IPS-18a (cell line): ENCODE measurements around the gene PPP4R3A.
"Not testable (repeated sequence)": the region's sequence is repeated elsewhere in the genome, so short reads cannot be mapped to it uniquely, and the experiment has no call there.

Source experiments
- H3K27ac ChIP-seq: one replicate; pipeline ENCODE4 v1.5.1; 2013; ENCODE audit warnings: low read length
- H3K27me3 ChIP-seq: one replicate; pipeline ENCODE4 v1.6.1; 2013; ENCODE audit warnings: mild to moderate bottlenecking, low read length; ENCODE audit not compliant: control insufficient read depth, insufficient read depth
- H3K36me3 ChIP-seq: one replicate; pipeline ENCODE4 v1.6.1; 2013; ENCODE audit warnings: low read depth, low read length; ENCODE audit not compliant: control insufficient read depth
- H3K4me1 ChIP-seq: one replicate; pipeline ENCODE4 v1.6.1; 2013; ENCODE audit warnings: low read depth, low read length; ENCODE audit not compliant: control insufficient read depth
- H3K4me3 ChIP-seq: one replicate; pipeline ENCODE4 v1.5.1; 2013; ENCODE audit warnings: low read length
- H3K9ac ChIP-seq: one replicate; pipeline ENCODE4 v1.6.1; 2013; ENCODE audit warnings: mild to moderate bottlenecking, low read length, moderate library complexity
- H3K9me3 ChIP-seq: one replicate; pipeline ENCODE4 v1.6.1; 2013; ENCODE audit warnings: low read depth, low read length; ENCODE audit not compliant: control insufficient read depth

The PPP4R3A gene

DNA sequence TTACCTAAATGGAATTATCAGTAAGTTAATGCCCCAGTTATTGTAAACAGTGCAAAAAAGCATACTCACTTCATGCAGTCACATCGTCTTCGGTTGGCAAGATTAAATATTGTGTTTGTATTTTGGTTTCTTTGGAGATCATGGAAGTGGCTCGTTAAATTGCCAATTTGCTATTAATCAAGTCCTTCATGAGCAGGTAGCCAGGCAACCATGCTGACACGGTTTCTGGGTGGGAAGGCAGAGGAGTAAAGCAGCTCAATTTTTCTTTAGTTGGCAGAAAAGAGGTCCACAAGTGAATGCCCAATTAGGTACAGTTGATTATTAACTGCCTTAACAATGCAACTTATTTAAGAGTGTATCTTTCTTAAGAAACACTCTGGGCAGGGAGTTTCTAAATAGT is 43.9 kb downstream of the PPP4R3A start:
- H3K4me3 ChIP-seq = no peak overlapping the region
- H3K9me3 ChIP-seq = no peaks in the 10 kb centered on the region
- no peaks in the 10 kb centered on the region for H3K27me3 ChIP-seq
- H3K4me1 ChIP-seq = no peaks in the 10 kb centered on the region
- H3K9ac ChIP-seq = no peak overlapping the region
- H3K36me3 ChIP-seq = peaks cover 97% of the 10 kb centered on the region
- no peak overlapping the region for H3K27ac ChIP-seq

DNA sequence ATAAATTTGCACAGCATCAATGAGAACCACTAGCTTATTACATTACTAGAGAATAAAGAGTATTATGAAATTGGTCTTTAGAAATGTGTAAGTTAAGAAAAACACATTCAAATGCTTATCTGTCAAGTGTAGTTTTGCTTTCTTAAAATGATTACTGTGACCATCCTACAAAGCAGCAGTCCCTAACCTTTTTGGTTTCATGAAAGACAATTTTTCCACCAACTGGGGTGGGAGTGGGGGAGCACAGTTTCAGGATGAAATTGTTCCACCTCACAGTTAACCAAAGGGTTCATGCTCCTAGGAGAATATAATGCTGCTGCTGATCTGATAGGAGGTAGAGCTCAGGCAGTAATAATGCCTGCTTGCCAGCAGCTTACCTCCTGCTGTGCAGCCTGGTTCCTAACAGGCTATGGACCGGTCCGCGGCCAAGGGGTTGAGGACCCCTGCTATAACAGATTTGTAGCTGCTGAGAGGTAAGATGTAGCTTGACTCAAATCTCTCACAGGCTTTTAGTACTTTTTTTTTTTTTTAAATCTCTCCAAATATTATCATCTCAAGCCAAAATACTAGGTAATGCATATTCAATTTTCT is 45.4 kb downstream of the PPP4R3A start:
- Histone ChIP-seq H3K4me3 (no peak overlapping the region), H3K9ac (no peak overlapping the region), H3K27ac (no peak overlapping the region), H3K4me1 (no peaks in the 10 kb centered on the region), H3K9me3 (no peaks in the 10 kb centered on the region), H3K27me3 (no peaks in the 10 kb centered on the region), H3K36me3 (peaks cover 95% of the 10 kb centered on the region)

DNA sequence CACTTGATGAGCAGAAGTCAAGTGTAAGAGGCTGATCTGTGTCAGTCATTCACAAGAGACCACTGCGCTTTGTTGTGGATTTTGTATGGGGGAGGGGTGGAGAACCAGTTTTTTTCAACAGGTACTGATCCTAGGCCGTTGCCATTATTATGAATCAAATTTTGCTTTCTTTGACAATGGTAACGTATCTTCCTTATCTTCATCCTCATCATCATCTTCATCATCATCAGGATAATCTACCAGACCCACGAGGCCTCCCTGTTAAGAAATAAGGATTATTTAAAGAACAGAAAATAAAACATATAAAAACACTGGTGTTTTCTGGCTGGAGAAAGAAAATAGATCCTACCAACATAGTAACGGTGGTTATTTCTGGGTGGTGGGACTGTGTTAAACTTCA is 51.5 kb downstream of the PPP4R3A start:
- Histone ChIP-seq H3K27ac (no peak overlapping the region), H3K36me3 (peaks cover 70% of the 10 kb centered on the region)

DNA sequence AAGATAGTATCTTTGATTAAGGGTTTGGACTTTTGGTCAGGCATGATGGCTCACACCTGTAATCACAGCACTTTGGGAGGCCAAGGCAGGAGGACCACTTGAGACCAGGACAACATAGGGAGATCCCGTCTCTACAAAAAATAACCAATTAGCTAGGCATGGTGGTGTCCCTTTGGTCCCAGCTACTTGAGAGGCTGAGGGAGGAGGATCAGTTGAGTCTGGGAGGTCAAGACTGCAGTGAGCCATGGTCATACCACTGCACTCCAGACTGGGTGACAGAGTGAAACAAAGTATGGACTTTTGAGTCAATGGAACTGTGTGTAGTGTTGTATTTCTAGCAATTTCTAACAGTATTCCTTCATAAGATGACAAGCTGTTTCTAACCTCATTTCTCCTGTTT is 53.8 kb downstream of the PPP4R3A start:
- Histone ChIP-seq H3K9ac (no peak overlapping the region), H3K36me3 (peaks cover 46% of the 10 kb centered on the region), H3K4me3 (no peak overlapping the region), H3K27me3 (no peaks in the 10 kb centered on the region), H3K27ac (no peak overlapping the region), H3K4me1 (no peaks in the 10 kb centered on the region), H3K9me3 (no peaks in the 10 kb centered on the region)

More for the DNA sequence above, 51.5 kb downstream of the PPP4R3A start:
- no peak overlapping the region for H3K4me3 ChIP-seq
- H3K9ac ChIP-seq = no peak overlapping the region
- H3K9me3 ChIP-seq = no peaks in the 10 kb centered on the region
- no peaks in the 10 kb centered on the region for H3K27me3 ChIP-seq
- no peaks in the 10 kb centered on the region for H3K4me1 ChIP-seq

DNA sequence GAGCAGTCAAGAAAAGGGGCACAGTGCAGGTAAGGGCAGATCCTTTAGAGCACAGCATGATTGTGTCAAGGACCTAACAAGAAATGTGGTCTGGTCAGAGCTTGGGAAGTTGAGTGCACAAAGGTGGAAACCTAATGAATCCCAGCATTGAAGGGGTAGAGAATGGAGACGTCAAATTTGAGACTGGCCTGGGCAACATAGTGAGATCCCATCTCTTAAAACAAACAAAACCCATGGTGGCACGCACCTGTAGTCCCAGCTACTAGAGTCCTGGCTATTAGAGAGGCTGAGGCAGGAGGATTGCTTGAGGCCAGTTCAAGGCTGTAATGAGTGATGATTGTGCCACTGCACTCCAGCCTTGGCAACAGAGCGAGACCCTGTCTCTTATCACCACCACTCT is 55.5 kb downstream of the PPP4R3A start:
- Histone ChIP-seq H3K36me3 (peaks cover 31% of the 10 kb centered on the region), H3K27me3 (no peaks in the 10 kb centered on the region), H3K27ac (no peak overlapping the region), H3K4me1 (no peaks in the 10 kb centered on the region), H3K9me3 (no peaks in the 10 kb centered on the region), H3K9ac (no peak overlapping the region), H3K4me3 (no peak overlapping the region)

DNA sequence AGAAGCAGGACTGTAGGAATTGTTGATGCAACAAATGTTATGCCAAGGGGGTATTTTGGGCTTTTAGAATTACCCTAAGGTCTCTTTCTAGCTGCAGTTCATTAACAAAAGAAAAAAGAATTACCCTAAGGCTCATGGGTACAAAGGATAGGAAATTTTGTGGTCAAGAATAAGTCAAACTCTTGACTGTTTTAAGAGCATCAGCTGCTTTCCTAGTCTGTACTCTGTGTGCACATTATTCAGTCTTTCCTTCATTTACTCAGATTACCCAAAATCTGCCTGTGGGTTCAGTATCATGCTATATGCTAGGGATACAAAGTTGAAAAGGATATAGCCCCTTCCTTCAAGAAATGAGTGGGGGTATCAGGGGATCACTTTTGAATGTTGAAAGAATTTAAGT is 56.0 kb downstream of the PPP4R3A start:
- no peak overlapping the region for H3K9ac ChIP-seq
- H3K9me3 ChIP-seq = no peaks in the 10 kb centered on the region
- H3K36me3 ChIP-seq = peaks cover 28% of the 10 kb centered on the region
- no peak overlapping the region for H3K27ac ChIP-seq
- H3K4me3 ChIP-seq = no peak overlapping the region
- no peaks in the 10 kb centered on the region for H3K27me3 ChIP-seq
- no peaks in the 10 kb centered on the region for H3K4me1 ChIP-seq

DNA sequence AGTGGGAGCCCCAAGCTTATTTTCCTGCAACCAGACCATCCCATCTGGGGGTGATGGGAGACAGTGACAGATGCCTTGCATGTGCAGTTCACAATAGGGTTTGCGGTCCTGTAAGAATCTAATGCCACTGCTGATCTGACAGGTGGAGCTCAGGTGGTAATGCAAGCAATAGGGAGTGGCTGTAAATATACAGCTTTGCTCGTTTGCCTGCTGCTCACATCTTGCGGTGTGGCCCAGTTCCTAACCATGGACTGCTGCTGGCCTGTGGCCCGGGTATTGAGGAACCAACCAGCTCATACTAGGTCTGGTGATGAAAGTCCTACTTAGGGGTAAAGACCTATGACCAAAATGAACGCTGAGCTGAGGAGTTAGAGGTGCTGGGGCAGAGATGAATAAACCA is 56.4 kb downstream of the PPP4R3A start:
- Histone ChIP-seq H3K4me1 (no peaks in the 10 kb centered on the region), H3K9ac (no peak overlapping the region), H3K36me3 (peaks cover 24% of the 10 kb centered on the region), H3K4me3 (no peak overlapping the region), H3K27ac (no peak overlapping the region), H3K27me3 (no peaks in the 10 kb centered on the region), H3K9me3 (no peaks in the 10 kb centered on the region)

DNA sequence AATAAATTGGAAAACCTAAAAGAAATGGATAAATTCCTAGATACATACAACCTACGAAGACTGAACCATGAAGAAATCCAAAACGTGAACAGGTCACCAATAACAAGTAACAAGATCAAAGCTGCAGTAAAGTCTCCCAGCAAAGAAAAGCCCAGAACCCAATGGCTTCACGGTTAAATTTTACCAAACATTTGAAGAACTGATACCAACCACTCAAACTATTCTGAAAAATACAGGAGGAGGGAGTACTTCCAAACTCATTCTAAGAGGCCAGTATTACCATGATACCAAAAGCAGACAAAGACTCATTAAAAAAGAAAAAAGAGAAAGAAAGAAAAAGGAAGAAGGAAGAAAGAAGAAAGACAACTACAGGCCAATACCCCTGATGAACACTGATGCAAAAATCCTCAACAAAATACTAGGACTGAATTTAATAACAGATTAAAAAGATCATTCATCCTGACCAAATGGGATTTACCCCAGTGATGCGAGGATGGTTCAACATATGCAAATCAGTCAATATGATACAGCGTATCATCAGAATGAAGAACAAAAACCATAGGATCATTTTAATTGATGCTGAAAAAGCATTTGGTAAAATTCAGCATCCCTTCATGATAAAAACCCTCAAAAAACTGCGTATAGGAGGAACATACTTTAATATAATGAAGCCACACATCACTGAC is 65.6 kb downstream of the PPP4R3A start:
- Histone ChIP-seq H3K27me3 (no peaks in the 10 kb centered on the region), H3K4me1 (no peaks in the 10 kb centered on the region), H3K9me3 (peaks cover 4% of the 10 kb centered on the region), H3K9ac (no peak overlapping the region), H3K27ac (no peak overlapping the region), H3K4me3 (no peak overlapping the region), H3K36me3 (no peaks in the 10 kb centered on the region)

DNA sequence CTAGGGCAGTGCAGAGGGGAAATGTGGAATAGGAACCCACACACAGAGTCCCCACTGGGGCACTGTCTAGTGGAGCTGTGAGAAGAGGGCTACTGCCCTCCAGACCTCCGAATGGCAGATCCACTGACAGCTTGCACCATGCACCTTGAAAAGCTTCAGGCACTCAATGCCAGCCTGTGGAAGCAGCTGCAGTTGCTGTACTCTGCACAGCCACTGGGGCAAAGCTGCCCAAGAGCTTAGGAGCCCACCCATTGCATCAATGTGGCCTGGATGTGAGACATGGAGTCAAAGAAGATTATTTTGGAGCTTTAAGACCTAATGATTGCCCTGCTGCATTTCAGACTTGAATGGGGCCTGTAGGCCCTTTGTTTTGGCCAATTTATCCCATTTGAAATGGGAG is 70.8 kb downstream of the PPP4R3A start:
- no peak overlapping the region for H3K9ac ChIP-seq
- H3K27me3 ChIP-seq = no peaks in the 10 kb centered on the region
- H3K9me3 ChIP-seq = peaks cover 18% of the 10 kb centered on the region
- no peaks in the 10 kb centered on the region for H3K36me3 ChIP-seq
- no peaks in the 10 kb centered on the region for H3K4me1 ChIP-seq
- no peak overlapping the region for H3K4me3 ChIP-seq
- H3K27ac ChIP-seq = no peak overlapping the region

DNA sequence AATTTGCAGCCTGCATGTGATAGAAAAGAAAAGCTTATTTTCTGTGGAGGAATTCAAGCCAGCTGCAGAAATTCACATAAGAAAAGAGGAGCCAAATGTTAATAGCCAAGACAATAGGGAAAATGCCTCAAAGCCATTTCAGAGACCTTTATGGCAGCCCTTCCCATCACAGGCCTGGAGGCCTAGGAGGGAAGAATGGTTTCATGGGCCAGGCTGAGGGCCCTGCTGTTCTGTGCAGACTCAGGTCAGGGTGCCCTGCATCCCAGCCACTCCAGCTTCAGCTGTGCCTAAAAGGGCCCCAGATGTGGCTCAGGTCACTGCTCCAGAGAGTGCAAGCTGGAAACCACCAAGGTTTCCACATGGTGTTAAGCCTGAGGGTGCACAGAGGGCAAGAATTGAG is 71.3 kb downstream of the PPP4R3A start:
- Histone ChIP-seq H3K36me3 (no peaks in the 10 kb centered on the region), H3K4me1 (no peaks in the 10 kb centered on the region), H3K4me3 (no peak overlapping the region), H3K27me3 (no peaks in the 10 kb centered on the region), H3K9ac (no peak overlapping the region), H3K27ac (no peak overlapping the region), H3K9me3 (peaks cover 18% of the 10 kb centered on the region)

DNA sequence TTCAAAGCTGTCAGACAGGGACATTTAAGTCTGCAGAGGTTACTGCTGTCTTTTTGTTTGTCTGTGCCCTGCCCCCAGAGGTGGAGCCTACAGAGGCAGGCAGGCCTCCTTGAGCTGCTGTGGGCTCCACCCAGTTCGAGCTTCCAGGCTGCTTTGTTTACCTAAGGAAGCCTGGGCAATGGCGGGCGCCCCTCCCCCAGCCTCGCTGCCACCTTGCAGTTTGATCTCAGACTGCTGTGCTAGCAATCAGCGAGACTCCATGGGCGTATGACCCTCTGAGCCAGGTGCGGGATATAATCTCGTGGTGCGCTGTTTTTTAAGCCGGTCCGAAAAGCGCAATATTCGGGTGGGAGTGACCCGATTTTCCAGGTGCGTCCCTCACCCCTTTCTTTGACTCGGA is 73.8 kb downstream of the PPP4R3A start:
- not testable (repeated sequence) for H3K27me3 ChIP-seq, H3K4me3 ChIP-seq, H3K4me1 ChIP-seq, H3K9ac ChIP-seq, H3K27ac ChIP-seq, H3K36me3 ChIP-seq
- peaks cover 18% of the 10 kb centered on the region for H3K9me3 ChIP-seq

DNA sequence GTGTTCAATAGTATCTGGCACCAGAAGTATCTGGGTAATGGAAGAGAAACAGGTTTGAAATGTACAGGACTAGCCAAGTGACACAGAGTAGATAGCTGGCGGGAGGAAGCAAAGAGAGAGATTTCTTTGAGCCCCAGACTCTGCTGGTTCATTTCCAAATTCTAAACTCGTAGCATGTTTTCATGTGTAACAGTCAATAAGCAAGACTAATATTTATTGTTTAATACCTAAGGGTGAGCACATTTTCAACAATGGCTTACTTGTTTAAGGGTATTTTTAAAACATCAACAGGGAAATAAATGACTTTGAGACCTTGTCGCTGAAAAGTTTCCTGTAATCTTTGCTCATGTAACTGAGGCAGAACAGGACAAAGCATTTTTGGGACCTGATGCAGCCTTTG is 80.7 kb downstream of the PPP4R3A start:
- Histone ChIP-seq H3K9me3 (no peaks in the 10 kb centered on the region), H3K4me1 (no peaks in the 10 kb centered on the region), H3K9ac (no peak overlapping the region), H3K36me3 (no peaks in the 10 kb centered on the region), H3K4me3 (no peak overlapping the region), H3K27ac (no peak overlapping the region), H3K27me3 (no peaks in the 10 kb centered on the region)
